ENCODE data around the gene TIGD1. TPM values are rescaled to one million over a fixed set of nuclear protein-coding genes. Genes with fewer than 3 reads are reported as not detected.

The TIGD1 gene
- polyA plus RNA-seq, 3 donors = 1.6 to 4.1 (median 2.1) TPM

GRCh38 chr2:232524771-232525170 is 25.6 kb downstream of the TIGD1 start:
- Histone ChIP-seq H3K4me3 (replicated peaks in 1 of 3; ENCODE audit: low read depth in 2 of 3, low read length in 3 of 3) (no peak overlapping the region), H3K4me1 (ENCODE audit: control insufficient read depth in 1 of 2, insufficient read depth in 2 of 2, low read length in 2 of 2) (peaks cover 4 to 21% of the 10 kb centered on the region in 2 donors), H2AFZ (ENCODE audit: insufficient read depth, low read depth, low read length, poor library complexity, severe bottlenecking) (no peak overlapping the region), H3K9me3 (replicated peaks in 1 of 2; ENCODE audit: control insufficient read depth in 1 of 2, insufficient read depth in 1 of 2, low read length in 2 of 2) (peaks cover 0 to 5% of the 10 kb centered on the region in 2 donors), H3K27ac (ENCODE audit: low read depth in 1 of 2, low read length in 2 of 2) (no peak overlapping the region), H3K4me2 (replicated peaks; ENCODE audit: extremely low read depth, low read length, poor library complexity, severe bottlenecking) (no peak overlapping the region), H3K79me2 (ENCODE audit: insufficient read depth, low read length) (no peaks in the 10 kb centered on the region), H4K20me1 (ENCODE audit: insufficient read depth, low read length) (no peaks in the 10 kb centered on the region), H3K27me3 (ENCODE audit: control insufficient read depth in 2 of 2, insufficient read depth in 2 of 2, low read length in 2 of 2) (peaks cover 24 to 56% of the 10 kb centered on the region in 2 donors), H3K9ac (ENCODE audit: insufficient read depth, low read length, poor library complexity, severe bottlenecking) (no peak overlapping the region), H3K36me3 (replicated peaks in 1 of 2; ENCODE audit: control insufficient read depth in 1 of 2, insufficient read depth in 2 of 2, low read length in 2 of 2) (no peaks in the 10 kb centered on the region)
- Mint-ChIP-seq H3K27ac (no peak overlapping the region), H3K4me3 (peak overlapping the region in 1 of 2 donors; percentile 71), H3K27me3 (ENCODE audit: low read depth in 3 of 3) (peaks cover 33 to 69% (median 55%) of the 10 kb centered on the region in 3 donors), H3K4me1 (peaks cover 12% of the 10 kb centered on the region), H3K9me3 (peaks cover 0 to 9% (median 0%) of the 10 kb centered on the region in 7 donors), H3K36me3 (peaks cover 0 to 2% of the 10 kb centered on the region in 2 donors)
- WGBS (ENCODE audit: insufficient coverage) = 47% methylated on average over 3 of the region's 6 CpGs
- no peak for DNase-seq
- TF ChIP-seq CTCF (IDR thresholded peaks at IDR 0.05) = no peak
- intact Hi-C loops (cut with micrococcal nuclease) = no loop called here

DNA sequence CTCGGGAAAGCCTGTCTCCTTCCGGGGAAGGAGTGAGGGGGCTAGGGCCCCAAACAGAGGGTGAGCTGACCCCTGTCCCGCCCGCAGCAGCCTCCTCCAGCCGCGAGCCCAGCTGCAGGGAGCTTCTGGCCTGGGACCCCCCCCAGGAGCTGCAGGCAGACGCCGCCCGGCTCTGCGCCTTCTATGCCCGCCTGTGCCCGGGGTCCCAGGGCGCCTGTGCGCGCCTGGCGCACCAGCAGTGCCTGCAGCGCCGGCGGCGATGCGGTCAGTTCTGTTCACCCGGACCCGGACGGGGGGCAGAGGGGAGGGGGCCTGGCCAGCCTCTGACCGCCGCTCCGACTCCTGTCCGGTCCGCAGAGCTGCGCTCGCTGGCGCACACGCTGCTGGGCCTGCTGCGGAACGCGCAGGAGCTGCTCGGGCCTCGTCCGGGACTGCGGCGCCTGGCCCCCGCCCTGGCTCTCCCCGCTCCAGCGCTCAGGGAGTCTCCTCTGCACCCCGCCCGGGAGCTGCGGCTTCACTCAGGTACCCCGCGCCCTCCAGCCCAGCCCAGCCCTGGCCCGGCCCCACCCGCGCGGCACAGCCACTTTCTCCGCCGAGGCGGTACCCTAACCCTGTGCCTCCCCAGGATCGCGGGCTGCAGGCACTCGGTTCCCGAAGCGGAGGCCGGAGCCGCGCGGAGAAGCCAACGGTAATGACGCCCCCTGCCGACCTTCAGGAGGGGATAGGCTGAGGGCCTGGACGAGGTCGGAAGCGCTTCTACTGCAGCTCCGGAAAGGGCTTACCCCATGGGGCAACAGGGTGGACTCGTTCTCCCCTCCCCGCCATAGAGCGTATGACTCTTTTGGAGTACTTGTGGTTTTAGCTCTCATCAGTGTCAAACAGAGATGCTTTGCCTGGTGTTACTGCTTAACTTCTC is 26.4 kb downstream of the TIGD1 start:
- Mint-ChIP-seq H3K36me3 (peaks cover 0 to 2% of the 10 kb centered on the region in 2 donors), H3K4me1 (peaks cover 11% of the 10 kb centered on the region), H3K27ac (no peak overlapping the region), H3K27me3 (ENCODE audit: low read depth in 3 of 3) (peaks cover 33 to 72% (median 54%) of the 10 kb centered on the region in 3 donors), H3K9me3 (peaks cover 0 to 8% (median 0%) of the 10 kb centered on the region in 7 donors), H3K4me3 (peak overlapping the region in 1 of 2 donors; percentile 77)
- intact Hi-C loops (cut with micrococcal nuclease) = no loop called here
- Histone ChIP-seq H3K27me3 (ENCODE audit: control insufficient read depth in 2 of 2, insufficient read depth in 2 of 2, low read length in 2 of 2) (peaks cover 24 to 56% of the 10 kb centered on the region in 2 donors), H3K4me1 (ENCODE audit: control insufficient read depth in 1 of 2, insufficient read depth in 2 of 2, low read length in 2 of 2) (peaks cover 4 to 21% of the 10 kb centered on the region in 2 donors), H4K20me1 (ENCODE audit: insufficient read depth, low read length) (no peaks in the 10 kb centered on the region), H3K36me3 (replicated peaks in 1 of 2; ENCODE audit: control insufficient read depth in 1 of 2, insufficient read depth in 2 of 2, low read length in 2 of 2) (no peaks in the 10 kb centered on the region), H3K79me2 (ENCODE audit: insufficient read depth, low read length) (no peaks in the 10 kb centered on the region), H3K27ac (ENCODE audit: low read depth in 1 of 2, low read length in 2 of 2) (no peak overlapping the region), H3K4me2 (replicated peaks; ENCODE audit: extremely low read depth, low read length, poor library complexity, severe bottlenecking) (peak overlapping the region; percentile 47), H3K9ac (ENCODE audit: insufficient read depth, low read length, poor library complexity, severe bottlenecking) (no peak overlapping the region), H3K9me3 (replicated peaks in 1 of 2; ENCODE audit: control insufficient read depth in 1 of 2, insufficient read depth in 1 of 2, low read length in 2 of 2) (peaks cover 0 to 5% of the 10 kb centered on the region in 2 donors), H2AFZ (ENCODE audit: insufficient read depth, low read depth, low read length, poor library complexity, severe bottlenecking) (peak overlapping the region; percentile 41), H3K4me3 (replicated peaks in 1 of 3; ENCODE audit: low read depth in 2 of 3, low read length in 3 of 3) (peak overlapping the region in 1 of 3 experiments; percentile 49)
- DNase-seq = peak in 1 of 3 donors; percentile 3
- WGBS (ENCODE audit: insufficient coverage) = 1% methylated on average over 61 of the region's 75 CpGs
- TF ChIP-seq CTCF (IDR thresholded peaks at IDR 0.05) = no peak
